ENCODE data around the gene TRPC6.
"Not testable (repeated sequence)": the region's sequence is repeated elsewhere in the genome, so short reads cannot be mapped to it uniquely, and the experiment has no call there.

The TRPC6 gene

DNA sequence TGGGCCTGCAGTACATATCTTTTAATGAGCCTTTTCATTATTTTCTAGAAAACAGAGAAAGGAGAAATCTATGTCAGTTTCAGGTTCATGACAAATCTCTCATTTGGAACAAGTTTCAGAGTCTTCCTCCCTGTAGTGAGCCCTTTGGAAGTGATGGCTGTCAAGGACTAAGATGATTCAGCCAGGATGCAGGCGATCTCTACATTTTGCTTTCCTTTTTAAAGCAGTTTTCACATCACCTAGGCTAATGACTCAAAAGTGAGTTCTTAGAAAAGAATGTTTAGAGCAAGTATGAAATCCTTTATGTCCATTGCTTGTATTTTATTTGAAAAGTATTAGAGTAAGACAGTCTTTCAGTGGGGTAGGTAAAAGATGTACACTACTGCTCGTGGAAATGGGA lies 130.1 kb downstream of the TRPC6 start:
- no peak for DNase-seq (ENCODE audit: low read depth in 2 of 3, low spot score in 1 of 3)

DNA sequence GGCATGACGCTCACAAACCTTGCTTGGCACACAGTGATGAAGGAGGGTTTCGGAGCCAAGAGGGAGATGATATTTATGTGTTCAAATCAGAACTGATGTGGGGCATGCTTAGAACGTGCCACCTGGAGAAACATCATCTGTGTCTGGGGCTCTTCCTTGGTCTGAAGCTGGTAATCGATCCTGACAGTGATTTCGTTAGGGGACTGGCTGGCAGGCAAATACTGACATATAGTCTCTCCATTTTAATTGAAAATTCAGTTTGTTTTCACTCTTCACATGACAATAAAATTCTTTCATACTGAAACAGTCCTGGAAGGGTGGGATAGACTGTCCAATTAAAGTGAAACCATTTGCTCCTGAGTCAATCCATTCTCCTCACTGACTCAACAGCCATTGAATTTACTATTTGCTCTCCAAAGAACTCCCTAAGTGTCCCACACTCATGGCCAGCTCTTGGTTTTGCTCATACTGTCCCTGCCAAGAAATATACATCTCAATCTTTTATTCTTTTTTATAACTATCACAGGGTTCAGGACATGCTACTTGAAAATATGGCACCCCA lies 134.8 kb downstream of the TRPC6 start:
- no peak for DNase-seq (ENCODE audit: low read depth in 2 of 3, low spot score in 1 of 3)

GRCh38 chr11:101446726-101447125 lies 137.1 kb downstream of the TRPC6 start:
- DNase-seq (ENCODE audit: low read depth in 2 of 3, low spot score in 1 of 3) = no peak

DNA sequence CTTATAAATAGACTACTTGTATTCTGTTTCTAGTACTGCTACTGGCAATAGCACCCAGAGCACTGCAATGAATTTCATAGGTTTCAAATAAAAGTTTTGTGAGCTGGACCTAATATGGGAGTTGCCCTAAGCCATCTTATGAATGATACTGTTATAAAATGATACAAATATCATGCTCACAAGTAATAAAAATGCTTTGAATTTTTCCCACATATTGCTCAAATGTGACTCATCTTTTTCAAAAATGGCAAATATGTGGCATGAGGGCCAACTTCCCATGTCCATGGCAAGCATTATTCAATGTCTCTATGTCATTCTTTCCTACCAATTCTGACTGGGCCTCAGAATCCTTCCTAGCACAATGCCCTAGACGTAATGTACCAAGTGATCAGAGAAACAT lies 137.6 kb downstream of the TRPC6 start:
- no peak for DNase-seq (ENCODE audit: low read depth in 2 of 3, low spot score in 1 of 3)

DNA sequence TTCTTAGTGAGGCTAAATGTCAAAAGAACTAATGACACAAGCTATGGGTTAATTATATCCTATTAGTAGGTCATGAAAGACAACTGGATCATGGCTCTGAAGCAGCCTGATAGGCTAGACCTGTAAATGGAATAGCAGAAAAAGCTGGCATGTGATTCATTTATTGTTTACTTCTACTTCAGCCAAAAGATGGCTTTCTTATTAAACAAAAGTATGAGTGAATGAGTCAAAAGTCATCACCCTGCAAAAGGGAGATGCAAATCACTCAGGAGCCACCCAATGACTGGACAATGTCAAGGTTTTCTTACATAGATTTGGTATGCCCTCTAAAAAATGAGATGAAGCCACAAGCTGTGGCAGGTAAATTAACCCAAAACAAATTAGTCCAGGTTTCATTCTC lies 138.0 kb downstream of the TRPC6 start:
- no peak for DNase-seq (ENCODE audit: low read depth in 2 of 3, low spot score in 1 of 3)

GRCh38 chr11:101444851-101445250 lies 139.0 kb downstream of the TRPC6 start:
- no peak for DNase-seq (ENCODE audit: low read depth in 2 of 3, low spot score in 1 of 3)

- no peak for DNase-seq (ENCODE audit: low read depth in 2 of 3, low spot score in 1 of 3)
Observed at GRCh38 chr11:101444164-101444563, 139.6 kb downstream of the TRPC6 start.

DNA sequence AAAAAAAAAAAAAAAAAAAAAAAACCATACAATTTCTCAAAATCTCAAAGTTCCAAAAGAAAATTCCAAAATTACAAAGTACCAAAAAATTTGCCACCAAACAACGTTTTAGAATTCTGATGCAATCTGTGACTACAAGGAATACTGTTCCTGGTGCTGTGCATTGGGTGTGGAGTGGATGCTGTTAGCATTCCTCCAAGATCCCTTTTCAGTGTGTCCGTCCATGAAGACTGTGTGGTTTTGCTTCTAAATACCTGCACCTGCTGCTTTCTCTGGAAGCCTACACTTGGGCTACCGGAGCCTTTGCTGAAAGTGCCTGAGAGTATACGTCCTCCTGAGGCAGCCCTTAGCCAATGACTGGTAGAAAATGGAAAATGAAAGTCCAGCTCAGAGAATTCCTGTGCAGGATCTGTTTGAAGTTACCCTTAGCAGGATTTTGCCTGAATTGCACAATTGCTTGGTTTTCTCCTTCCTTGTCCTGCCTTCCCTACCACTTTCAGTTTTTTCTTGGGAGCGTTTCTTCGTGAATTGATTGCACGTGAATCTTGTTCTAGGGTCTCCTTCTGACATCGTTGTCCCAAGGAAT lies 140.8 kb downstream of the TRPC6 start:
- no peak for DNase-seq (ENCODE audit: low read depth in 2 of 3, low spot score in 1 of 3)

- no peak for DNase-seq (ENCODE audit: low read depth in 2 of 3, low spot score in 1 of 3)
Observed at GRCh38 chr11:101442171-101442570, 141.6 kb downstream of the TRPC6 start.

- DNase-seq (ENCODE audit: low read depth in 2 of 3, low spot score in 1 of 3) = no peak
Observed at GRCh38 chr11:101441747-101442146, 142.1 kb downstream of the TRPC6 start.

GRCh38 chr11:101439488-101439887 lies 144.3 kb downstream of the TRPC6 start:
- DNase-seq (ENCODE audit: low read depth in 2 of 3, low spot score in 1 of 3) = no peak

DNA sequence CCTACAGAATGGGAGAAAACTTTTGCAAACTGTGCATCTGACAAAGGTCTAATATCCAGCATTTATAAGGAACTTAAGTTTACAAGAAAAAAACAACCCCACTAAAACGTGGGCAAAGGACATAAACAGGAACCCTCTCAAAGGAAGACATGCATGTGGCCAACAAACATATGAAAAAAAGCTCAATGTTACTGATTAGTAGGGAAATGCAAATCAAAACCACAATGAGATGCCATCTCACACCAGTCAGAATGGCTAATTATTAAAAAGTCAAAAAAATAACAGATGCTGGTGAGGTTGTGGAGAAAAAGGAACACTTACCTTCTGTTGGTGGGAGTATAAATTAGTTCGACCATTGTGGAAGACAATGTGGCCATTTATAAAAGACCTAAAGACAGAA lies 145.1 kb downstream of the TRPC6 start:
- not testable (repeated sequence) for DNase-seq (ENCODE audit: low read depth in 2 of 3, low spot score in 1 of 3)

GRCh38 chr11:101438126-101438525 lies 145.7 kb downstream of the TRPC6 start:
- DNase-seq (ENCODE audit: low read depth in 2 of 3, low spot score in 1 of 3) = no peak

DNA sequence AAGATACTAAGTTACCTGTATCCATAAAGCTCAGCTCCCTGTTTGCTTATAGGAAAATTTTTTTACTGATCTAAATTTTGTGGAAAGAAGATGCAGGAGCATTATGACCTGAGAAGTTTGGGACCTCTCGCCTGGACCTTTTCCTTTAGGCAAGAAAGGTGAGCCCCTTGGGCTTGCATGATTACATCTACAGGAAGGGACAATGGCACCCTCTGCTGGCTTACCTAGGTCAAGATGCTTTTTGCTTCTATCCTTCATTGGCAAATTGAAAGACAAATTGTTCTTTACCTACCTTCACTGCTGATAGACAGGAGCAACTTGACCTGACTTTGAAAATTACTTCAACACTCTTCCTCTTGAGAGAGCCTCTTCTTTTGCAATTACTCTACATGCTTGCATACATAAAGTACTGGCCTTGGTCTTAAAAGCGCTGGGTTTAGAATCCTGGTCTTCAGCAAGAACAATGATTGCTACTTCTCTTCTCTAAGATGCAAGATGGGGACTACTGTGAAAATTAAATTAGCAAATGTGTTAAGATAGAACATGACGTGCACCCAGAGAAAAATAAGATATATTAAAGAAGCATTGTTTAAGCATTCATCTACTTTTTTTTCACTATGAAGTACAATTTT lies 147.2 kb downstream of the TRPC6 start:
- no peak for DNase-seq (ENCODE audit: low read depth in 2 of 3, low spot score in 1 of 3)

GRCh38 chr11:101435408-101435973 lies 148.3 kb downstream of the TRPC6 start:
- DNase-seq (ENCODE audit: low read depth in 2 of 3, low spot score in 1 of 3) = no peak

DNA sequence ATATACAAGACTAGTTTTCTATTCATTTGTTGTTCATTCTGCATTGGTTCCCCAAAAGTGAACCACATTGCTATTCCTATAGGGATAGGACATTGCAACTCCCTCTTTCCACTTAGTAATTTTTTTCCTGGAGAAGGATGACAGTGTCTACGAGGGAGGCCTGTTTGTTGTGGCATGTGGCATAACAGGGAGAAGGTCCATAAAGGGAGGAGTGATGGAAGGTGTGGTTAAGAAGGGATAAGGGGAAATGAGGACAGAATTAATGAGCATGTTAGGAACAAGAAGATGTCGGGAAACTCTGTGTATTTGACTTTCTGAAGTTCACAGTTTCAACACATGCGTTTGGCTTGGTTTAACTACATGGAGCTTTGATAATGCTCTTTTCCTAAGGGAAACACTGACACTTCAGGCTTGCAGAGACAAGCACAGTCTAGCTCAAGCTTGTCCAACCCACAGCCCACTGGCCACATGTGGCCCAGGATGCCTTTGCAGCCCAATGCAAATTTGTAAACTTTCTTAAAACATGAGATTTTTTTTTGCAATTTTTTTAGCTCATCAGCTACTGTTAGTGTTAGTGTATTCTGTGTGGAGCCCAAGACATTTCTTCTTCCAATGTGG lies 149.7 kb downstream of the TRPC6 start:
- no peak for DNase-seq (ENCODE audit: low read depth in 2 of 3, low spot score in 1 of 3)

DNA sequence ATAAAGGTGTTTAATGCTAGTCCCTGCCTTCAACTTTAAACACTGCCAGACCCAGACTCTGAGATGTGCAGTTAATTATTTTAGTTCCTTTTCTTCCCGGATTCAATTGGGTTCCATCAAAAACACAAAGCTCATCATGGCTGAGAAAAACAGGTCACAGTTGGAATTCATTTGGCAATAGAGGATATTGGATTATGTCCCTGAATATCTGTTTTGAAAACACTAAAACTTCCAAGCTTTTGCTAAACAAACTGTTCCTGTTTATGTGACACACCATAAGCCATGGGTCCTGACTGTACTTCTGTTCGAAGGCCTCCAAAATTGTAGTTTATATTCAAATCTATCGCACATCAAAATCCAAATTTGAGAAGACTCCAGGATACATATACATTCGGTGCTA lies 150.7 kb downstream of the TRPC6 start:
- no peak for DNase-seq (ENCODE audit: low read depth in 2 of 3, low spot score in 1 of 3)

GRCh38 chr11:101429703-101430540 lies 153.9 kb downstream of the TRPC6 start:
- no peak for DNase-seq (ENCODE audit: low read depth in 2 of 3, low spot score in 1 of 3)

GRCh38 chr11:101428918-101429317 lies 154.9 kb downstream of the TRPC6 start:
- no peak for DNase-seq (ENCODE audit: low read depth in 2 of 3, low spot score in 1 of 3)

DNA sequence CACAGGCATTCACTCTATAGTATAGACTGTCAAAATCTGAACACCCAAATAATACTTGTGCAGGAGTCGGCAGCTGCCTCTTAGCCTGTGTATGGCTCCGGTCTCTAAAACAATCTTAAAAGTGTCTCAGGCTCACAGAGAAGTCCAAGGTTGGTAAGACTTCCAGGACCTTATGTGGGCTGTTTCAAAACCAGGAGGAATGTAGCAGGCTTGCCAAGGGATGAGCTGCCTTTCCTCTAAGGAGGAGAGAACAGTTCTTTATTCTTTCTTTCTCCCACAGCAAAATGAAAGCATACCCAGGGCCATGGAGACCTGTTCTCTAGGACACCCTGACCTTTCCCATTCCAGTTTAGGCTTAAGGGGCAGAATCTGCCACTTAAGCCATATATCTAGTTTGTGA lies 176.5 kb downstream of the TRPC6 start:
- DNase-seq (ENCODE audit: low read depth in 2 of 3, low spot score in 1 of 3) = no peak

Measured in stimulated activated CD4-positive, alpha-beta T cell treated with anti-CD3 and anti-CD28 coated beads, Interleukin-12 subunit alpha, Interleukin-12 subunit beta, amount 100 ng/mL, for 48 hours (primary cell).